RKO (cell line): ENCODE results near the gene FANCD2.
"Not testable (repeated sequence)": the region's sequence is repeated elsewhere in the genome, so short reads cannot be mapped to it uniquely, and the experiment has no call there.

Experiments used
- DNase-seq: peaks from one replicate; pipeline ENCODE4 v3.0.0-alpha.2; 2016; ENCODE audit warnings: low spot score

Gene FANCD2

GRCh38 chr3:10108091-10108490, 81.9 kb downstream of the FANCD2 start, which contains the start of gene FANCD2OS:
Gene FANCD2OS (minus strand): TSS chr3:10108255. CDS start chr3:10104774, 3,481 bp downstream.
- no peak for DNase-seq

GRCh38 chr3:10115326-10116137, 89.3 kb downstream of the FANCD2 start, which contains the start of gene BRK1:
Gene BRK1 (plus strand): TSS chr3:10115675. CDS start chr3:10115702, 27 bp downstream.
- DNase-seq, result peak; percentile 98

- peak; percentile 75 for DNase-seq
These were observed 89.9 kb downstream of the FANCD2 start for GRCh38 chr3:10116138-10116460.

- no peak for DNase-seq
These were observed 90.7 kb downstream of the FANCD2 start for GRCh38 chr3:10116928-10117327.

GRCh38 chr3:10119376-10119775, 93.1 kb downstream of the FANCD2 start:
- no peak for DNase-seq

GRCh38 chr3:10121064-10121463, 94.8 kb downstream of the FANCD2 start:
- no peak for DNase-seq

GRCh38 chr3:10122724-10123123, 96.5 kb downstream of the FANCD2 start:
- no peak for DNase-seq

GRCh38 chr3:10135872-10136271, 109.6 kb downstream of the FANCD2 start:
- DNase-seq, result not testable (repeated sequence)

GRCh38 chr3:10136426-10137005, 110.3 kb downstream of the FANCD2 start:
- DNase-seq, result no peak

GRCh38 chr3:10137178-10137577, 110.9 kb downstream of the FANCD2 start:
- no peak for DNase-seq

GRCh38 chr3:10140996-10141546, 114.8 kb downstream of the FANCD2 start:
- no peak for DNase-seq

GRCh38 chr3:10142707-10143560, 116.7 kb downstream of the FANCD2 start:
- peak; percentile 49 for DNase-seq

GRCh38 chr3:10145685-10146084, 119.4 kb downstream of the FANCD2 start:
- no peak for DNase-seq

- no peak for DNase-seq
These were observed 123.0 kb downstream of the FANCD2 start for GRCh38 chr3:10149226-10149625.

GRCh38 chr3:10150987-10151386, 124.8 kb downstream of the FANCD2 start:
- DNase-seq, result no peak
